DOHH2 (cell line): Measurements from ENCODE around the gene IFRD1.
"Not testable (repeated sequence)": the region's sequence is repeated elsewhere in the genome, so short reads cannot be mapped to it uniquely, and the experiment has no call there.

Experiments
- H3F3A ChIP-seq: fragments of 200-600 bp; sonication (generic), shearing (Covaris generic); 2 replicates; pipeline ENCODE4 v1.6.0; 2016; ENCODE audit warnings: antibody characterized with exemption, mild to moderate bottlenecking; ENCODE audit not compliant: control insufficient read depth, insufficient read depth
- H3K27ac ChIP-seq: fragments of 200-600 bp; sonication (generic); 2 replicates; pipeline ENCODE4 v1.5.1; 2014; ENCODE audit warnings: low read depth, mild to moderate bottlenecking, low read length, moderate library complexity
- H3K27me3 ChIP-seq: fragments of 200-600 bp; sonication (generic); 2 replicates; pipeline ENCODE4 v1.6.1; 2014; ENCODE audit warnings: mild to moderate bottlenecking, low read length, mixed read lengths; ENCODE audit not compliant: control insufficient read depth
- H3K36me3 ChIP-seq: fragments of 200-600 bp; sonication (generic); 2 replicates; pipeline ENCODE4 v1.6.1; 2014; ENCODE audit warnings: mild to moderate bottlenecking, low read length, moderate library complexity, mixed read lengths; ENCODE audit not compliant: control insufficient read depth
- H3K4me1 ChIP-seq: fragments of 200-600 bp; sonication (generic); 2 replicates; pipeline ENCODE4 v1.6.1; 2014; ENCODE audit warnings: mild to moderate bottlenecking, low read length, mixed read lengths; ENCODE audit not compliant: control insufficient read depth
- H3K4me2 ChIP-seq: fragments of 200-600 bp; sonication (generic); 2 replicates; pipeline ENCODE4 v1.6.0; 2014; ENCODE audit warnings: mild to moderate bottlenecking, low read length, moderate library complexity
- H3K4me3 ChIP-seq: fragments of 200-600 bp; sonication (generic); 2 replicates; pipeline ENCODE4 v1.5.1; 2014; ENCODE audit warnings: mild to moderate bottlenecking, low read length, mixed read lengths
- H3K79me2 ChIP-seq: fragments of 200-600 bp; sonication (generic); 2 replicates; pipeline ENCODE4 v1.6.1; 2014; ENCODE audit warnings: mild to moderate bottlenecking, low read length, mixed read lengths; ENCODE audit not compliant: control insufficient read depth
- H3K9me2 ChIP-seq: fragments of 200-600 bp; sonication (generic); replicated peaks from 2 replicates; pipeline ENCODE4 v1.6.1; 2014; ENCODE audit warnings: mild to moderate bottlenecking, low read length, mixed read lengths; ENCODE audit not compliant: control insufficient read depth
- H3K9me3 ChIP-seq: fragments of 200-600 bp; sonication (generic); 2 replicates; pipeline ENCODE4 v1.6.1; 2014; ENCODE audit warnings: antibody characterized with exemption, low read length, mixed read lengths; ENCODE audit not compliant: control insufficient read depth, insufficient read depth
- H4K20me1 ChIP-seq: fragments of 200-600 bp; sonication (generic); 2 replicates; pipeline ENCODE4 v1.6.0; 2014; ENCODE audit warnings: low read depth, mild to moderate bottlenecking, antibody characterized with exemption, low read length, moderate library complexity; ENCODE audit not compliant: control insufficient read depth, insufficient read depth
- CTCF ChIP-seq: fragments of 200-600 bp; sonication (generic); IDR thresholded peaks from one replicate; pipeline ENCODE4 v1.5.1; 2014; ENCODE audit warnings: antibody characterized with exemption, mild to moderate bottlenecking, low read depth, low read length; ENCODE audit not compliant: poor library complexity, severe bottlenecking
- EZH2phosphoT487 ChIP-seq: fragments of 200-600 bp; sonication (generic); IDR thresholded peaks from 2 replicates; pipeline ENCODE4 v1.6.1; 2017; ENCODE audit warnings: borderline replicate concordance, mild to moderate bottlenecking, antibody characterized with exemption, low read length, moderate library complexity, mixed read lengths

Gene IFRD1

GRCh38 chr7:112515989-112516388, 65.7 kb downstream of the IFRD1 start:
- Histone ChIP-seq H3F3A (no peaks in the 10 kb centered on the region), H3K9me3 (no peaks in the 10 kb centered on the region), H3K4me2 (no peak overlapping the region), H3K27me3 (no peaks in the 10 kb centered on the region), H3K36me3 (no peaks in the 10 kb centered on the region), H3K4me3 (no peak overlapping the region), H3K79me2 (no peaks in the 10 kb centered on the region), H3K27ac (no peak overlapping the region), H3K9me2 (no peaks in the 10 kb centered on the region), H4K20me1 (no peaks in the 10 kb centered on the region), H3K4me1 (no peaks in the 10 kb centered on the region)
- TF ChIP-seq EZH2phosphoT487 (no peak), CTCF (no peak)

DNA sequence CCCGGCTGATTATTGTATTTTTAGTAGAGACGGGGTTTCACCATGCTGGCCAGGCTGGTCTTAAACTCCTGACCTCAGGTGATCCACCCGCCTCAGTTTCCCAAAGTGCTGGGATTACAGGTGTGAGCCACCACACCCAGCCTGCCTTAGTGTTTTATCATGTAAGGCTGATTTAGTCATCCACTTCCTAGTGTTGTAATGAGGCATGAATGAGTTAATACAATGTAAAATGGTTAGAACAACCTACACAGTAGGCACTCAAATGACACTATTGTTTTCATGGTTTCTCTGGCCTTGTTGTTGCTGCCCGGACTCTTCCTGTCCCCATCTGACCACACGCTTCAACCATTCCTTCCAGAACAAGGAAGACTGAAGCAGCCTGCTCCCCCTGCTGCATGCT, 66.2 kb downstream of the IFRD1 start:
- not testable (repeated sequence) for H4K20me1 ChIP-seq, H3K27ac ChIP-seq, H3K4me2 ChIP-seq, H3K9me3 ChIP-seq, H3K36me3 ChIP-seq, H3K4me1 ChIP-seq, H3K9me2 ChIP-seq, H3K4me3 ChIP-seq, H3K27me3 ChIP-seq, H3K79me2 ChIP-seq, H3F3A ChIP-seq

GRCh38 chr7:112517487-112517886, 67.2 kb downstream of the IFRD1 start:
- no peaks in the 10 kb centered on the region for H3K9me2 ChIP-seq
- no peak overlapping the region for H3K27ac ChIP-seq
- H3K4me3 ChIP-seq: no peak overlapping the region
- TF ChIP-seq EZH2phosphoT487 (no peak), CTCF (no peak)
- H3K4me2 ChIP-seq: no peak overlapping the region
- no peaks in the 10 kb centered on the region for H3K9me3 ChIP-seq
- no peaks in the 10 kb centered on the region for H3F3A ChIP-seq
- H3K4me1 ChIP-seq: no peaks in the 10 kb centered on the region
- H4K20me1 ChIP-seq: no peaks in the 10 kb centered on the region
- H3K36me3 ChIP-seq: no peaks in the 10 kb centered on the region
- H3K27me3 ChIP-seq: no peaks in the 10 kb centered on the region
- H3K79me2 ChIP-seq: no peaks in the 10 kb centered on the region

DNA sequence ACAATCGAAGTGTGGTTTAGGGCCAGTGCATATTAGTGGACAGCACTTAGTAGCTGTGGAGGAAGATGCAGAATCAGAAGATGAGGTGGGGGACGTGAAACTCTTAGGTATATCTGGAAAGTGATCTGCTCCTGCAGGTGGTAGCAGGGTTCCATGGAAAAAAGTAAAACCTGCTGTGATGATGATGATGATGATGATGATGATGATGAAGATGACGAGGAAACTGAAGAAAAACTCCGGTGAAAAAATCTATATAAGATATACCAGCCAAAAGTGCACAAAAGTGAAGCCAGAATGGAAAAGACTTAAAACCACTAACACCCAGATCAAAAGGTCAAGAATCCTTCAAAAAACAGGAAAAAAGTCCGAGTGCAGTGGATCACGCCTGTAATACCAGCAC, 70.5 kb downstream of the IFRD1 start:
- no peak overlapping the region for H3K4me2 ChIP-seq
- no peaks in the 10 kb centered on the region for H4K20me1 ChIP-seq
- no peak overlapping the region for H3K27ac ChIP-seq
- no peaks in the 10 kb centered on the region for H3K9me2 ChIP-seq
- no peak overlapping the region for H3K4me3 ChIP-seq
- H3K27me3 ChIP-seq: no peaks in the 10 kb centered on the region
- H3K79me2 ChIP-seq: no peaks in the 10 kb centered on the region
- no peaks in the 10 kb centered on the region for H3K9me3 ChIP-seq
- TF ChIP-seq EZH2phosphoT487 (no peak), CTCF (no peak)
- no peaks in the 10 kb centered on the region for H3F3A ChIP-seq
- no peaks in the 10 kb centered on the region for H3K36me3 ChIP-seq
- peaks cover 12% of the 10 kb centered on the region for H3K4me1 ChIP-seq
